ENCODE measurements around the gene BSDC1. TPM values are rescaled to one million over a fixed set of nuclear protein-coding genes. Genes with fewer than 3 reads are reported as not detected.

The BSDC1 gene
- total RNA-seq, 1 experiment from 2014 or later, result 64.9 TPM

DNA sequence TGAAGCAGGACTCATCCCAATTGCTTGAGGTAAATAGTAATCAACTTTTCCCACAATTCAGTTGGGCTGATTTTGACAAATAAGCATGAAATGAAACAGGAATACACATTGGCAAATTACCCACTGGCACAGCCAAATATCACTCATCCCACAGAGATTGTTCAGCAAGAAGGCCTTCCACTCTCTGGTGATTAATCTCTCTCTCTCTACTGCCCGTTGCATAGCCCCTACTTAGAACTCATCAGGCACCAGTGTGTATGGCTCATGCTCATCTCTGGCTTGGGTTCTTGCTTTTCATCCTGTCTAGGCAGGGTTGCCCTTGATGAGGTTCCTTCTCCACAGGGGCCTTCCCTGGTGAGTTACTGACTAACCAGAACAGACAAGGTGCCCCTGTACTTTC is 1.1 kb downstream of the BSDC1 start:
- TF ChIP-seq SIN3A (IDR thresholded peaks at IDR 0.05; ENCODE audit: borderline replicate concordance, insufficient read depth, low read depth, low read length), result no peak
- TF ChIP-seq POLR2AphosphoS5 (IDR thresholded peaks at IDR 0.05; ENCODE audit: low read depth, low read length), result no peak
- TF ChIP-seq REST (IDR thresholded peaks at IDR 0.05; ENCODE audit: insufficient read depth in 1 of 2, low read depth in 2 of 2, low read length in 1 of 2), result no peak
- no peak for TF ChIP-seq TCF7L2 (IDR thresholded peaks at IDR 0.05; ENCODE audit: low read depth, low read length)
- TF ChIP-seq, protein P1, sequence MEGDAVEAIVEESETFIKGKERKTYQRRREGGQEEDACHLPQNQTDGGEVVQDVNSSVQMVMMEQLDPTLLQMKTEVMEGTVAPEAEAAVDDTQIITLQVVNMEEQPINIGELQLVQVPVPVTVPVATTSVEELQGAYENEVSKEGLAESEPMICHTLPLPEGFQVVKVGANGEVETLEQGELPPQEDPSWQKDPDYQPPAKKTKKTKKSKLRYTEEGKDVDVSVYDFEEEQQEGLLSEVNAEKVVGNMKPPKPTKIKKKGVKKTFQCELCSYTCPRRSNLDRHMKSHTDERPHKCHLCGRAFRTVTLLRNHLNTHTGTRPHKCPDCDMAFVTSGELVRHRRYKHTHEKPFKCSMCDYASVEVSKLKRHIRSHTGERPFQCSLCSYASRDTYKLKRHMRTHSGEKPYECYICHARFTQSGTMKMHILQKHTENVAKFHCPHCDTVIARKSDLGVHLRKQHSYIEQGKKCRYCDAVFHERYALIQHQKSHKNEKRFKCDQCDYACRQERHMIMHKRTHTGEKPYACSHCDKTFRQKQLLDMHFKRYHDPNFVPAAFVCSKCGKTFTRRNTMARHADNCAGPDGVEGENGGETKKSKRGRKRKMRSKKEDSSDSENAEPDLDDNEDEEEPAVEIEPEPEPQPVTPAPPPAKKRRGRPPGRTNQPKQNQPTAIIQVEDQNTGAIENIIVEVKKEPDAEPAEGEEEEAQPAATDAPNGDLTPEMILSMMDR (IDR thresholded peaks at IDR 0.05), result no peak
- ChIA-PET POLR2A (no interaction called here), CTCF (no interaction called here)
- intact Hi-C loops (cut with micrococcal nuclease; ENCODE audit: unreplicated experiment) (no loop called here), in situ Hi-C loops (cut with HindIII; ENCODE audit: low pct_unique_long_range_greater_than_20kb, low sequenced_read_pairs) (no loop called here)
- peak overlapping the region; percentile 82 for H3K27ac ChIP-seq (ENCODE audit: low read length)
- peaks cover 8% of the 10 kb centered on the region; the same call in 1 of the 2 replicates for H3K4me1 ChIP-seq (ENCODE audit: control insufficient read depth, insufficient read depth, low read length)
- no peaks in the 10 kb centered on the region for H3K27me3 ChIP-seq (ENCODE audit: control insufficient read depth, insufficient read depth, low read length)
- TSS peak; percentile 86 for BruUV-seq (replicated peaks)
- ATAC-seq (no peak), DNase-seq (ENCODE audit: low read depth, low spot score) (no peak)
- H3K9me3 ChIP-seq (ENCODE audit: control insufficient read depth, insufficient read depth, low read depth, low read length), result no peaks in the 10 kb centered on the region
- 0 out of 2 replicates have a peak, but pooled peaks cover 2% of the 10 kb centered on the region for H3K36me3 ChIP-seq (ENCODE audit: control insufficient read depth, insufficient read depth, low read length)
- peak overlapping the region; percentile 76 to 94 for H3K4me3 ChIP-seq (ENCODE audit: low read depth in 2 of 2, low read length in 2 of 2)

GRCh38 chr1:32392325-32392724 is 1.9 kb downstream of the BSDC1 start:
- intact Hi-C loops (cut with micrococcal nuclease; ENCODE audit: unreplicated experiment) (no loop called here), in situ Hi-C loops (cut with HindIII; ENCODE audit: low pct_unique_long_range_greater_than_20kb, low sequenced_read_pairs) (no loop called here)
- Histone ChIP-seq H3K4me3 (ENCODE audit: low read depth in 2 of 2, low read length in 2 of 2) (no peak overlapping the region), H3K9me3 (ENCODE audit: control insufficient read depth, insufficient read depth, low read depth, low read length) (no peaks in the 10 kb centered on the region), H3K27ac (ENCODE audit: low read length) (no peak overlapping the region), H3K27me3 (ENCODE audit: control insufficient read depth, insufficient read depth, low read length) (no peaks in the 10 kb centered on the region), H3K4me1 (ENCODE audit: control insufficient read depth, insufficient read depth, low read length) (peaks cover 8% of the 10 kb centered on the region; the same call in 1 of the 2 replicates), H3K36me3 (ENCODE audit: control insufficient read depth, insufficient read depth, low read length) (0 out of 2 replicates have a peak, but pooled peaks cover 2% of the 10 kb centered on the region)
- TF ChIP-seq REST (IDR thresholded peaks at IDR 0.05; ENCODE audit: insufficient read depth in 1 of 2, low read depth in 2 of 2, low read length in 1 of 2), result no peak
- TF ChIP-seq TCF7L2 (IDR thresholded peaks at IDR 0.05; ENCODE audit: low read depth, low read length), result no peak
- TF ChIP-seq, protein P1 (IDR thresholded peaks at IDR 0.05), result no peak
- no peak for TF ChIP-seq POLR2AphosphoS5 (IDR thresholded peaks at IDR 0.05; ENCODE audit: low read depth, low read length)
- no peak for TF ChIP-seq SIN3A (IDR thresholded peaks at IDR 0.05; ENCODE audit: borderline replicate concordance, insufficient read depth, low read depth, low read length)
- no peak for DNase-seq (ENCODE audit: low read depth, low spot score)
- ChIA-PET CTCF (interaction anchor here (0.5 kb wide), 1 partner anchor 420 kb away, joined by 8 read pairs; no protein-coding TSS in a partner anchor), POLR2A (no interaction called here)
- no peak for ATAC-seq
- BruUV-seq (replicated peaks), result no TSS peak
